RPMI7951 (cell line): Measurements from ENCODE around the gene SYS1. TPM values are rescaled to one million over a fixed set of nuclear protein-coding genes. Genes with fewer than 3 reads are reported as not detected.
A peak's percentile ranks its signal among the peaks of the same experiment; 100 is the strongest.

Experiments
- DNase-seq: peaks from one replicate; pipeline ENCODE4 v3.0.0-alpha.2; 2012; ENCODE audit warnings: low read depth
- total RNA-seq: library from RNA; depleted of rRNA; stranded (reverse); fragments of >200 nt; shearing (Covaris generic); gene quantifications from 2 replicates; pipeline ENCODE4 v1.2.3, GENCODE V29; 2014

Gene SYS1
- total RNA-seq, 1 experiment from 2014 or later, result 29.2 TPM

- no peak for DNase-seq
Measured at GRCh38 chr20:45387274-45387673, 24.3 kb downstream of the SYS1 start.

- no peak for DNase-seq
Measured at GRCh38 chr20:45390931-45391330, 28.0 kb downstream of the SYS1 start.

GRCh38 chr20:45391559-45391958 lies 28.6 kb downstream of the SYS1 start:
- no peak for DNase-seq

- no peak for DNase-seq
Measured at GRCh38 chr20:45392733-45393132, 29.8 kb downstream of the SYS1 start.

- DNase-seq, result no peak
Measured at GRCh38 chr20:45394221-45395113, 31.5 kb downstream of the SYS1 start.

GRCh38 chr20:45395114-45395415 lies 32.1 kb downstream of the SYS1 start:
- DNase-seq, result no peak

- DNase-seq, result no peak
Measured at GRCh38 chr20:45399018-45399417, 36.1 kb downstream of the SYS1 start.

- no peak for DNase-seq
Measured at GRCh38 chr20:45400346-45401031, 37.5 kb downstream of the SYS1 start.

GRCh38 chr20:45402946-45403345 lies 40.0 kb downstream of the SYS1 start:
- DNase-seq, result no peak

GRCh38 chr20:45404438-45404837 lies 41.5 kb downstream of the SYS1 start:
- no peak for DNase-seq

GRCh38 chr20:45405571-45406259 lies 42.8 kb downstream of the SYS1 start:
- DNase-seq, result no peak

- DNase-seq, result peak; percentile 50
Measured at GRCh38 chr20:45406260-45407066, 43.5 kb downstream of the SYS1 start.

GRCh38 chr20:45407067-45407745 lies 44.2 kb downstream of the SYS1 start:
- no peak for DNase-seq

GRCh38 chr20:45407783-45408645 lies 45.1 kb downstream of the SYS1 start, which contains the start of gene DBNDD2:
TSS of gene DBNDD2 (plus strand) at chr20:45408289. CDS start at chr20:45408468, 179 bp downstream.
- no peak for DNase-seq

GRCh38 chr20:45408646-45409213 lies 45.8 kb downstream of the SYS1 start:
- no peak for DNase-seq

- DNase-seq, result no peak
Measured at GRCh38 chr20:45409521-45410272, 46.7 kb downstream of the SYS1 start.

GRCh38 chr20:45410887-45411286 lies 47.9 kb downstream of the SYS1 start:
- DNase-seq, result no peak

GRCh38 chr20:45412653-45413052 lies 49.7 kb downstream of the SYS1 start:
- DNase-seq, result no peak

- no peak for DNase-seq
Measured at GRCh38 chr20:45413479-45413878, 50.5 kb downstream of the SYS1 start.
